HEK293 (cell line): ENCODE measurements around the gene SLC16A1.
A peak's percentile ranks its signal among the peaks of the same experiment; 100 is the strongest.

Experiments used
- BCL11B ChIP-seq: fragments of 450-650 bp; formaldehyde crosslinking; IDR thresholded peaks from 2 replicates; pipeline ENCODE4 v1.5.1; 2016; ENCODE audit warnings: low read depth, missing biosample characterization, missing genetic modification characterization
- ELK4 ChIP-seq: IDR thresholded peaks from 2 replicates; pipeline ENCODE4 v1.6.1; 2011; ENCODE audit warnings: mild to moderate bottlenecking, low read depth, low read length, borderline replicate concordance
- FEZF1 ChIP-seq: fragments of 450-650 bp; formaldehyde crosslinking; IDR thresholded peaks from 2 replicates; pipeline ENCODE4 v1.5.1; 2016; ENCODE audit warnings: missing biosample characterization, missing genetic modification characterization
- HOXA7 ChIP-seq: sonication (generic); formaldehyde crosslinking; IDR thresholded peaks from 2 replicates; pipeline ENCODE4 v1.8.1; 2022; ENCODE audit warnings: missing genetic modification reagents, borderline replicate concordance
- KLF1 ChIP-seq: fragments of 450-650 bp; formaldehyde crosslinking; IDR thresholded peaks from 2 replicates; pipeline ENCODE4 v1.5.1; 2016; ENCODE audit warnings: missing biosample characterization, missing genetic modification characterization
- KLF7 ChIP-seq: fragments of 450-650 bp; formaldehyde crosslinking; IDR thresholded peaks from 2 replicates; pipeline ENCODE4 v1.5.1; 2016; ENCODE audit warnings: missing biosample characterization, missing genetic modification characterization, borderline replicate concordance
- PRDM1 ChIP-seq: fragments of 450-650 bp; formaldehyde crosslinking; IDR thresholded peaks from 2 replicates; pipeline ENCODE4; 2016; ENCODE audit warnings: missing biosample characterization, missing genetic modification characterization
- SETDB1 ChIP-seq: IDR thresholded peaks from one replicate; pipeline ENCODE4 v1.6.1; 2017; ENCODE audit warnings: mild to moderate bottlenecking, low read length, moderate library complexity, mixed read lengths; ENCODE audit not compliant: insufficient read length
- YY2 ChIP-seq: fragments of 450-650 bp; formaldehyde crosslinking; IDR thresholded peaks from 2 replicates; pipeline ENCODE4 v1.5.1; 2016; ENCODE audit warnings: missing biosample characterization, missing genetic modification characterization
- ZBTB17 ChIP-seq: fragments of 450-650 bp; formaldehyde crosslinking; IDR thresholded peaks from 2 replicates; pipeline ENCODE4 v1.5.1; 2016; ENCODE audit warnings: missing biosample characterization, missing genetic modification characterization
- ZBTB20 ChIP-seq: fragments of 450-650 bp; formaldehyde crosslinking; IDR thresholded peaks from 2 replicates; pipeline ENCODE4 v1.5.1; 2016; ENCODE audit warnings: missing biosample characterization, missing genetic modification characterization
- ZBTB48 ChIP-seq: fragments of 450-650 bp; formaldehyde crosslinking; IDR thresholded peaks from 2 replicates; pipeline ENCODE4 v1.5.1; 2016; ENCODE audit warnings: missing biosample characterization, missing genetic modification characterization
- ZIC2 ChIP-seq: fragments of 450-650 bp; formaldehyde crosslinking; IDR thresholded peaks from 2 replicates; pipeline ENCODE4 v1.5.1; 2016; ENCODE audit warnings: missing biosample characterization, missing genetic modification characterization
- ZNF138 ChIP-seq: fragments of 450-650 bp; formaldehyde crosslinking; IDR thresholded peaks from 2 replicates; pipeline ENCODE4 v1.5.1; 2016; ENCODE audit warnings: missing biosample characterization, missing genetic modification characterization, borderline replicate concordance
- ZNF175 ChIP-seq: fragments of 450-650 bp; formaldehyde crosslinking; IDR thresholded peaks from 2 replicates; pipeline ENCODE4 v1.5.1; 2016; ENCODE audit warnings: missing biosample characterization, missing genetic modification characterization
- ZNF202 ChIP-seq: fragments of 450-650 bp; formaldehyde crosslinking; IDR thresholded peaks from 2 replicates; pipeline ENCODE4 v1.5.1; 2016; ENCODE audit warnings: missing biosample characterization, missing genetic modification characterization, borderline replicate concordance
- ZNF211 ChIP-seq: fragments of 450-650 bp; formaldehyde crosslinking; IDR thresholded peaks from 2 replicates; pipeline ENCODE4 v1.5.1; 2016; ENCODE audit warnings: low read depth, missing biosample characterization, missing genetic modification characterization
- ZNF248 ChIP-seq: fragments of 450-650 bp; formaldehyde crosslinking; IDR thresholded peaks from 2 replicates; pipeline ENCODE4 v1.5.1; 2017; ENCODE audit warnings: missing biosample characterization, missing genetic modification characterization
- ZNF26 ChIP-seq: fragments of 450-650 bp; formaldehyde crosslinking; IDR thresholded peaks from 2 replicates; pipeline ENCODE4 v1.5.1; 2016; ENCODE audit warnings: missing biosample characterization, missing genetic modification characterization
- ZNF366 ChIP-seq: fragments of 450-650 bp; formaldehyde crosslinking; conservative IDR thresholded peaks from 2 replicates; pipeline ENCODE4 v1.5.1; 2016; ENCODE audit warnings: missing biosample characterization, missing genetic modification characterization
- ZNF37A ChIP-seq: fragments of 450-650 bp; IDR thresholded peaks from 2 replicates; pipeline ENCODE4 v1.5.1; 2018; ENCODE audit warnings: missing biosample characterization, missing genetic modification characterization
- ZNF416 ChIP-seq: fragments of 450-650 bp; formaldehyde crosslinking; IDR thresholded peaks from 2 replicates; pipeline ENCODE4 v1.5.1; 2016; ENCODE audit warnings: missing biosample characterization, missing genetic modification characterization
- ZNF426 ChIP-seq: fragments of 450-650 bp; formaldehyde crosslinking; IDR thresholded peaks from 2 replicates; pipeline ENCODE4 v1.5.1; 2017; ENCODE audit warnings: missing biosample characterization, missing genetic modification characterization, mild to moderate bottlenecking, inconsistent platforms, moderate library complexity
- ZNF501 ChIP-seq: fragments of 450-650 bp; formaldehyde crosslinking; IDR thresholded peaks from 2 replicates; pipeline ENCODE4 v1.5.1; 2016; ENCODE audit warnings: missing biosample characterization, missing genetic modification characterization
- ZNF530 ChIP-seq: fragments of 450-650 bp; formaldehyde crosslinking; IDR thresholded peaks from 2 replicates; pipeline ENCODE4 v1.5.1; 2016; ENCODE audit warnings: low read depth, missing biosample characterization, missing genetic modification characterization
- ZNF544 ChIP-seq: fragments of 450-650 bp; formaldehyde crosslinking; IDR thresholded peaks from 2 replicates; pipeline ENCODE4 v1.5.0; 2017; ENCODE audit warnings: missing biosample characterization, missing genetic modification characterization
- ZNF621 ChIP-seq: fragments of 450-650 bp; formaldehyde crosslinking; IDR thresholded peaks from 2 replicates; pipeline ENCODE4 v1.5.1; 2017; ENCODE audit warnings: missing biosample characterization, missing genetic modification characterization
- ZNF623 ChIP-seq: fragments of 450-650 bp; formaldehyde crosslinking; IDR thresholded peaks from 2 replicates; pipeline ENCODE4 v1.5.1; 2016; ENCODE audit warnings: missing biosample characterization, missing genetic modification characterization
- ZNF624 ChIP-seq: fragments of 450-650 bp; formaldehyde crosslinking; IDR thresholded peaks from 2 replicates; pipeline ENCODE4 v1.5.1; 2017; ENCODE audit warnings: missing biosample characterization, missing genetic modification characterization
- ZNF658 ChIP-seq: fragments of 450-650 bp; formaldehyde crosslinking; IDR thresholded peaks from 2 replicates; pipeline ENCODE4; 2016; ENCODE audit warnings: missing biosample characterization, missing genetic modification characterization
- ZNF670 ChIP-seq: fragments of 450-650 bp; formaldehyde crosslinking; IDR thresholded peaks from 2 replicates; pipeline ENCODE4 v1.5.1; 2016; ENCODE audit warnings: missing biosample characterization, missing genetic modification characterization, low read depth
- ZNF76 ChIP-seq: fragments of 450-650 bp; formaldehyde crosslinking; IDR thresholded peaks from 2 replicates; pipeline ENCODE4; 2016; ENCODE audit warnings: low read depth, missing biosample characterization, missing genetic modification characterization, borderline replicate concordance
- ZNF837 ChIP-seq: fragments of 450-650 bp; formaldehyde crosslinking; IDR thresholded peaks from 2 replicates; pipeline ENCODE4 v1.5.1; 2016; ENCODE audit warnings: missing biosample characterization, missing genetic modification characterization
- TF ChIP-seq, protein P1 (sequence below): fragments of 450-650 bp; formaldehyde crosslinking; IDR thresholded peaks from 2 replicates; pipeline ENCODE4 v1.5.1; 2016; ENCODE audit warnings: missing biosample characterization, missing genetic modification characterization, low read depth
- TF ChIP-seq, protein P2 (sequence below): fragments of 450-650 bp; formaldehyde crosslinking; IDR thresholded peaks from 2 replicates; pipeline ENCODE4 v1.5.1; 2016; ENCODE audit warnings: missing biosample characterization, missing genetic modification characterization
- TF ChIP-seq, protein P3 (sequence below): fragments of 450-650 bp; formaldehyde crosslinking; IDR thresholded peaks from 2 replicates; pipeline ENCODE4 v1.5.1; 2017; ENCODE audit warnings: missing biosample characterization, mild to moderate bottlenecking, missing genetic modification characterization, moderate library complexity

SLC16A1 gene

DNA sequence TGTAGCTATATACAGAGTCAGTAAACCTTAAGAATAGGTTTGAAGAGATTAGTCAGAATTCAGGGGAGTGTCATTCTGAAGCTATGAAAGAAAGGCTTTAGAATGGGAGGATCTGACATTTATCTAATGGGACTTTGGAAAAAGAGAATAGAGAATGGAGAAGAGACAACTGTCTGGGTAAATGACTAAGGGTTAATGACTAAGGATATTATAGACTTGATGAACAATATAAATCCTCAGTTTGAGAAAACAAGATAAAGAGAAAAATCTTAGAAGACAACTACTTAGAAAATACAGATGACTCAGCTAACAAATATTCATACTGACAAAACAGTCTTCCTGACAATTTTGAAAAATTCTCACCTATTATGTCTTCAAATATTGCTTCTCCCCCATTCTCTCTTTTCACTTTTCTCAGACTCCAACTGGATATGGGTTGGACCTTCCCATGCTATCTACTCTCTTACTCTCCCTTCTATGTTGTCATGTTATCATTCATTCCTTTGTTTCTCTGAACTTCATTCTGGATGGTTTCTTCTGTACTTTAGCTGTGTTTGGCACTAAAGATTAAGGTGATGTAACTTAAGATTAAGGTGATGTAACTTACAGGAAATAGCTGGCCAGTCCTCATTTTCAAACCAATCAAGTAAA is 20.4 kb downstream of the SLC16A1 start (continued):
- TF ChIP-seq, protein P1, sequence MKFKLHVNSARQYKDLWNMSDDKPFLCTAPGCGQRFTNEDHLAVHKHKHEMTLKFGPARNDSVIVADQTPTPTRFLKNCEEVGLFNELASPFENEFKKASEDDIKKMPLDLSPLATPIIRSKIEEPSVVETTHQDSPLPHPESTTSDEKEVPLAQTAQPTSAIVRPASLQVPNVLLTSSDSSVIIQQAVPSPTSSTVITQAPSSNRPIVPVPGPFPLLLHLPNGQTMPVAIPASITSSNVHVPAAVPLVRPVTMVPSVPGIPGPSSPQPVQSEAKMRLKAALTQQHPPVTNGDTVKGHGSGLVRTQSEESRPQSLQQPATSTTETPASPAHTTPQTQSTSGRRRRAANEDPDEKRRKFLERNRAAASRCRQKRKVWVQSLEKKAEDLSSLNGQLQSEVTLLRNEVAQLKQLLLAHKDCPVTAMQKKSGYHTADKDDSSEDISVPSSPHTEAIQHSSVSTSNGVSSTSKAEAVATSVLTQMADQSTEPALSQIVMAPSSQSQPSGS = peak; percentile 96
- no peak for TF ChIP-seq ZNF138 (tag by site-specific recombination)
- no peak for TF ChIP-seq ZNF658 (tag by site-specific recombination)
- TF ChIP-seq ZIC2 (tag by site-specific recombination) = no peak
- no peak for TF ChIP-seq ZNF501 (tag by site-specific recombination)
- peak; percentile 95 for TF ChIP-seq PRDM1 (tag by site-specific recombination)
- no peak for TF ChIP-seq ZNF623
- TF ChIP-seq, protein P2, sequence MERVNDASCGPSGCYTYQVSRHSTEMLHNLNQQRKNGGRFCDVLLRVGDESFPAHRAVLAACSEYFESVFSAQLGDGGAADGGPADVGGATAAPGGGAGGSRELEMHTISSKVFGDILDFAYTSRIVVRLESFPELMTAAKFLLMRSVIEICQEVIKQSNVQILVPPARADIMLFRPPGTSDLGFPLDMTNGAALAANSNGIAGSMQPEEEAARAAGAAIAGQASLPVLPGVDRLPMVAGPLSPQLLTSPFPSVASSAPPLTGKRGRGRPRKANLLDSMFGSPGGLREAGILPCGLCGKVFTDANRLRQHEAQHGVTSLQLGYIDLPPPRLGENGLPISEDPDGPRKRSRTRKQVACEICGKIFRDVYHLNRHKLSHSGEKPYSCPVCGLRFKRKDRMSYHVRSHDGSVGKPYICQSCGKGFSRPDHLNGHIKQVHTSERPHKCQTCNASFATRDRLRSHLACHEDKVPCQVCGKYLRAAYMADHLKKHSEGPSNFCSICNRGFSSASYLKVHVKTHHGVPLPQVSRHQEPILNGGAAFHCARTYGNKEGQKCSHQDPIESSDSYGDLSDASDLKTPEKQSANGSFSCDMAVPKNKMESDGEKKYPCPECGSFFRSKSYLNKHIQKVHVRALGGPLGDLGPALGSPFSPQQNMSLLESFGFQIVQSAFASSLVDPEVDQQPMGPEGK (tag by site-specific recombination) = no peak
- no peak for TF ChIP-seq HOXA7 (CRISPR knock-in tag)
- no peak for TF ChIP-seq ZNF621 (tag by site-specific recombination)
- no peak for TF ChIP-seq ZNF26 (tag by site-specific recombination)
- TF ChIP-seq ZNF837 = no peak
- no peak for TF ChIP-seq ZNF426 (tag by site-specific recombination)
- TF ChIP-seq SETDB1 = no peak
- 0 out of 2 replicates have a peak, but pooled peaks have one; percentile 5 for TF ChIP-seq FEZF1
- no peak for TF ChIP-seq ZNF530
- TF ChIP-seq ZBTB48 (tag by site-specific recombination) = no peak
- peak; percentile 93 for TF ChIP-seq ZNF366
- TF ChIP-seq ZNF202 (tag by site-specific recombination) = no peak
- TF ChIP-seq KLF7 (tag by site-specific recombination) = no peak
- no peak for TF ChIP-seq ZBTB20 (tag by site-specific recombination)
- TF ChIP-seq ZNF211 = no peak
- no peak for TF ChIP-seq ZNF624 (tag by site-specific recombination)
- TF ChIP-seq ZNF544 = no peak
- TF ChIP-seq ZNF416 (tag by site-specific recombination) = no peak
- TF ChIP-seq ZNF37A = no peak
- peak; percentile 76 for TF ChIP-seq ZBTB17
- no peak for TF ChIP-seq YY2 (tag by site-specific recombination)
- no peak for TF ChIP-seq ZNF76
- TF ChIP-seq, protein P3, sequence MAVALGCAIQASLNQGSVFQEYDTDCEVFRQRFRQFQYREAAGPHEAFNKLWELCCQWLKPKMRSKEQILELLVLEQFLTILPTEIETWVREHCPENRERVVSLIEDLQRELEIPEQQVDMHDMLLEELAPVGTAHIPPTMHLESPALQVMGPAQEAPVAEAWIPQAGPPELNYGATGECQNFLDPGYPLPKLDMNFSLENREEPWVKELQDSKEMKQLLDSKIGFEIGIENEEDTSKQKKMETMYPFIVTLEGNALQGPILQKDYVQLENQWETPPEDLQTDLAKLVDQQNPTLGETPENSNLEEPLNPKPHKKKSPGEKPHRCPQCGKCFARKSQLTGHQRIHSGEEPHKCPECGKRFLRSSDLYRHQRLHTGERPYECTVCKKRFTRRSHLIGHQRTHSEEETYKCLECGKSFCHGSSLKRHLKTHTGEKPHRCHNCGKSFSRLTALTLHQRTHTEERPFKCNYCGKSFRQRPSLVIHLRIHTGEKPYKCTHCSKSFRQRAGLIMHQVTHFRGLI (tag by site-specific recombination) = no peak
- TF ChIP-seq ZNF670 (tag by site-specific recombination) = no peak
- TF ChIP-seq ELK4 = no peak
- TF ChIP-seq ZNF175 (tag by site-specific recombination) = no peak
- TF ChIP-seq ZNF248 (tag by site-specific recombination) = no peak
- no peak for TF ChIP-seq KLF1 (tag by site-specific recombination)
- no peak for TF ChIP-seq BCL11B (tag by site-specific recombination)
